Small intestine (tissue), 7 donors: Measurements from ENCODE around the gene VPS26C. TPM values are rescaled to one million over a fixed set of nuclear protein-coding genes. Genes with fewer than 3 reads are reported as not detected.
"Not testable (repeated sequence)": the region's sequence is repeated elsewhere in the genome, so short reads cannot be mapped to it uniquely, and the experiment has no call there.

ENCODE experiments used
- DNase-seq, 2 donors: peaks; one replicate each; pipeline versions ENCODE4 v3.0.0 to v3.0.0-alpha.2; 2013
- FAIRE-seq: peaks from 2 replicates; lab custom pipeline; 2012; peaks lifted over from hg19 to GRCh38; lab: Jason Lieb, UNC
- H3K27ac ChIP-seq, 3 donors: one replicate each; pipeline ENCODE4 v1.5.1; 2013; ENCODE audit warnings: low read length in 2 of 3, mild to moderate bottlenecking in 2 of 3, control low read depth in 1 of 3, inconsistent platforms in 1 of 3, low read depth in 1 of 3, moderate library complexity in 1 of 3
- H3K27me3 ChIP-seq, 3 donors: one replicate each; pipeline ENCODE4 v1.6.1; 2013; ENCODE audit warnings: low read length in 3 of 3, inconsistent platforms in 1 of 3; ENCODE audit not compliant: control insufficient read depth in 3 of 3, insufficient read depth in 3 of 3
- H3K36me3 ChIP-seq, 3 donors: one replicate each; pipeline ENCODE4 v1.6.1; 2013; ENCODE audit warnings: low read length in 3 of 3, inconsistent platforms in 1 of 3, low read depth in 1 of 3, mild to moderate bottlenecking in 1 of 3, moderate library complexity in 1 of 3; ENCODE audit not compliant: control insufficient read depth in 3 of 3, insufficient read depth in 2 of 3
- H3K4me1 ChIP-seq, 3 donors: one replicate each; pipeline ENCODE4 v1.6.1; 2013; ENCODE audit warnings: low read length in 2 of 3, inconsistent platforms in 1 of 3, low read depth in 1 of 3, mild to moderate bottlenecking in 1 of 3, moderate library complexity in 1 of 3; ENCODE audit not compliant: control insufficient read depth in 3 of 3, insufficient read depth in 2 of 3
- H3K4me3 ChIP-seq, 3 donors: one replicate each; pipeline ENCODE4 v1.5.1; 2013; ENCODE audit warnings: low read length in 3 of 3, control low read depth in 1 of 3, inconsistent platforms in 1 of 3, low read depth in 1 of 3, mild to moderate bottlenecking in 1 of 3, moderate library complexity in 1 of 3
- H3K9me3 ChIP-seq, 2 donors: one replicate each; pipeline ENCODE4 v1.6.1; 2013; ENCODE audit warnings: low read depth in 1 of 2, low read length in 1 of 2; ENCODE audit not compliant: control insufficient read depth in 2 of 2, insufficient read depth in 1 of 2
- WGBS, 3 donors: extraction: QIAGEN DNeasy Blood & Tissue Kit; methylation state at CpG; one replicate each; pipeline ENCODE4 v1.1.7; 2013; 5-methylcytosine and 5-hydroxymethylcytosine counted together
- polyA plus RNA-seq, 4 donors: library from polyadenylated mRNA; stranded (reverse) in 3 of 4; unstranded in 1 of 4; fragments of 200-250 nt in 3 of 4; fragments of 120-200 nt in 1 of 4; gene quantifications; one replicate each; pipeline versions ENCODE4 v1.2.1 to v1.2.3, GENCODE V29; 2013
- donor health status: healthy with polysubstance abuse.
- donor health status: control.
- donor health status: control.
- donor health status: Bipolar disorder and iron deficiency.
- donor health status: healthy.

VPS26C gene
- polyA plus RNA-seq, 4 donors, result 28.2 to 54.6 (median 45.7) TPM

- H3K4me1 ChIP-seq, H3K27me3 ChIP-seq, DNase-seq, H3K4me3 ChIP-seq, H3K27ac ChIP-seq, FAIRE-seq, H3K9me3 ChIP-seq, H3K36me3 ChIP-seq: not testable (repeated sequence)
- WGBS, 3 donors, result 95 to 97% (median 96%) methylated on average over 21 to 38 of the region's 38 CpGs
Observed at GRCh38 chr21:37283191-37283710, 16.1 kb upstream of the VPS26C start.

- WGBS, 3 donors, result 27 to 75% (median 46%) methylated on average over 9 to 10 of the region's 10 CpGs
Observed at GRCh38 chr21:37282602-37283001, 15.5 kb upstream of the VPS26C start.

GRCh38 chr21:37281993-37282392 lies 14.9 kb upstream of the VPS26C start:
- no peak for FAIRE-seq
- H3K4me1 ChIP-seq, result no peaks in the 10 kb centered on the region
- WGBS, 3 donors, result 26 to 51% (median 40%) methylated on average over 16 of the region's 16 CpGs

More at GRCh38 chr21:37282602-37283001, 15.5 kb upstream of the VPS26C start:
- not testable (repeated sequence) for H3K27me3 ChIP-seq, DNase-seq, H3K4me1 ChIP-seq, H3K9me3 ChIP-seq, H3K27ac ChIP-seq, FAIRE-seq, H3K4me3 ChIP-seq, H3K36me3 ChIP-seq

GRCh38 chr21:37281579-37281978 lies 14.4 kb upstream of the VPS26C start:
- no peak overlapping the region for H3K4me3 ChIP-seq
- no peak overlapping the region for H3K27ac ChIP-seq
- H3K27me3 ChIP-seq, result no peaks in the 10 kb centered on the region
- no peaks in the 10 kb centered on the region for H3K4me1 ChIP-seq
- DNase-seq, result no peak
- 31 to 54% (median 34%) methylated on average over 10 of the region's 10 CpGs for WGBS, 3 donors
- no peaks in the 10 kb centered on the region for H3K9me3 ChIP-seq
- no peak for FAIRE-seq
- H3K36me3 ChIP-seq, result no peaks in the 10 kb centered on the region

More at GRCh38 chr21:37281993-37282392, 14.9 kb upstream of the VPS26C start:
- Histone ChIP-seq H3K36me3 (no peaks in the 10 kb centered on the region), H3K27ac (no peak overlapping the region), H3K9me3 (no peaks in the 10 kb centered on the region), H3K27me3 (no peaks in the 10 kb centered on the region), H3K4me3 (no peak overlapping the region)
- DNase-seq, result peak in 1 of 2 donors; percentile 52

- 74 to 85% (median 84%) methylated on average over 4 of the region's 4 CpGs for WGBS, 3 donors
- not testable (repeated sequence) for H3K36me3 ChIP-seq, H3K9me3 ChIP-seq, H3K27ac ChIP-seq, H3K4me1 ChIP-seq, DNase-seq, H3K27me3 ChIP-seq, FAIRE-seq, H3K4me3 ChIP-seq
Observed at GRCh38 chr21:37279271-37279670, 12.1 kb upstream of the VPS26C start.

GRCh38 chr21:37278199-37278598 lies 11.1 kb upstream of the VPS26C start:
- WGBS, 3 donors, result 79 to 88% (median 81%) methylated on average over 7 of the region's 7 CpGs
- Histone ChIP-seq H3K4me3 (no peak overlapping the region), H3K9me3 (no peaks in the 10 kb centered on the region), H3K27me3 (no peaks in the 10 kb centered on the region), H3K4me1 (no peaks in the 10 kb centered on the region), H3K27ac (no peak overlapping the region), H3K36me3 (no peaks in the 10 kb centered on the region)
- DNase-seq (no peak), FAIRE-seq (no peak)

GRCh38 chr21:37276377-37276776 lies 9.2 kb upstream of the VPS26C start:
- FAIRE-seq, result no peak
- 84 to 90% (median 88%) methylated on average over 3 of the region's 3 CpGs for WGBS, 3 donors
- no peaks in the 10 kb centered on the region for H3K9me3 ChIP-seq

GRCh38 chr21:37273911-37274690 lies 7.0 kb upstream of the VPS26C start:
- WGBS, 3 donors, result 48 to 55% (median 51%) methylated on average over 9 of the region's 9 CpGs
- DNase-seq, result no peak
- no peak for FAIRE-seq

More at GRCh38 chr21:37276377-37276776, 9.2 kb upstream of the VPS26C start:
- Histone ChIP-seq H3K27me3 (no peaks in the 10 kb centered on the region), H3K4me3 (no peak overlapping the region), H3K4me1 (no peaks in the 10 kb centered on the region), H3K36me3 (no peaks in the 10 kb centered on the region), H3K27ac (no peak overlapping the region)
- DNase-seq, result no peak

More at GRCh38 chr21:37273911-37274690, 7.0 kb upstream of the VPS26C start:
- Histone ChIP-seq H3K36me3 (no peaks in the 10 kb centered on the region), H3K9me3 (no peaks in the 10 kb centered on the region), H3K27ac (no peak overlapping the region), H3K4me3 (no peak overlapping the region), H3K4me1 (no peaks in the 10 kb centered on the region), H3K27me3 (no peaks in the 10 kb centered on the region)
